Neural crest cell (in vitro differentiated cells): ENCODE results near the gene AP4S1. TPM values are rescaled to one million over a fixed set of nuclear protein-coding genes. Genes with fewer than 3 reads are reported as not detected.

ENCODE experiments used
- DNase-seq: peaks from one replicate; pipeline ENCODE4 v3.0.0; 2021; ENCODE audit warnings: low read depth, mixed read lengths, low spot score
- H3K27ac Mint-ChIP-seq: one replicate; pipeline ENCODE4 v1.8.0; 2021; ENCODE audit warnings: mild to moderate bottlenecking, mixed read lengths; ENCODE audit not compliant: unreplicated experiment
- H3K27me3 Mint-ChIP-seq: 2 replicates; pipeline ENCODE4 v1.8.0; 2021; ENCODE audit warnings: low read depth, mild to moderate bottlenecking, mixed read lengths
- H3K36me3 Mint-ChIP-seq: 2 replicates; pipeline ENCODE4 v1.8.0; 2021; ENCODE audit warnings: low read depth, mild to moderate bottlenecking, mixed read lengths
- H3K4me1 Mint-ChIP-seq: 2 replicates; pipeline ENCODE4 v1.8.0; 2021; ENCODE audit warnings: mixed read lengths
- H3K4me3 Mint-ChIP-seq: one replicate; pipeline ENCODE4 v1.8.0; 2021; ENCODE audit warnings: mild to moderate bottlenecking, mixed read lengths
- H3K9me3 Mint-ChIP-seq: 2 replicates; pipeline ENCODE4 v1.8.0; 2021; ENCODE audit warnings: mixed read lengths
- CTCF ChIP-seq: fragments of 200-600 bp; sonication (generic); conservative IDR thresholded peaks from 2 replicates; pipeline ENCODE4 v1.5.0; 2021; ENCODE audit warnings: antibody characterized with exemption, mild to moderate bottlenecking
- total RNA-seq: library from RNA; stranded (reverse); gene quantifications from 2 replicates; pipeline ENCODE4 v1.2.1, GENCODE V29; 2021

The AP4S1 gene
- total RNA-seq, 1 donor from 2014 or later: 8.0 TPM

- Mint-ChIP-seq H3K36me3 (peaks cover 10% of the 10 kb centered on the region), H3K27ac (no peak overlapping the region), H3K9me3 (peaks cover 2% of the 10 kb centered on the region), H3K4me3 (no peak overlapping the region), H3K27me3 (no peaks in the 10 kb centered on the region), H3K4me1 (no peaks in the 10 kb centered on the region)
- no peak for DNase-seq
- no peak for TF ChIP-seq CTCF
These were observed 45.7 kb downstream of the AP4S1 start for GRCh38 chr14:31071151-31071550.

GRCh38 chr14:31075144-31075543, 49.7 kb downstream of the AP4S1 start:
- no peaks in the 10 kb centered on the region for H3K4me1 Mint-ChIP-seq
- H3K9me3 Mint-ChIP-seq: peaks cover 4% of the 10 kb centered on the region
- no peak overlapping the region for H3K4me3 Mint-ChIP-seq
- H3K36me3 Mint-ChIP-seq: peaks cover 12% of the 10 kb centered on the region
- H3K27ac Mint-ChIP-seq: no peak overlapping the region
- H3K27me3 Mint-ChIP-seq: no peaks in the 10 kb centered on the region
- no peak for TF ChIP-seq CTCF
- no peak for DNase-seq

- Mint-ChIP-seq H3K9me3 (peaks cover 4% of the 10 kb centered on the region), H3K4me1 (no peaks in the 10 kb centered on the region), H3K4me3 (no peak overlapping the region), H3K27ac (no peak overlapping the region), H3K36me3 (peaks cover 10% of the 10 kb centered on the region), H3K27me3 (no peaks in the 10 kb centered on the region)
- no peak for DNase-seq
- no peak for TF ChIP-seq CTCF
These were observed 53.3 kb downstream of the AP4S1 start for GRCh38 chr14:31078766-31079165.

- H3K36me3 Mint-ChIP-seq: peaks cover 8% of the 10 kb centered on the region
- no peak for DNase-seq
- H3K27me3 Mint-ChIP-seq: no peaks in the 10 kb centered on the region
- H3K4me1 Mint-ChIP-seq: no peaks in the 10 kb centered on the region
- no peak overlapping the region for H3K27ac Mint-ChIP-seq
- H3K4me3 Mint-ChIP-seq: no peak overlapping the region
- peaks cover 4% of the 10 kb centered on the region for H3K9me3 Mint-ChIP-seq
- TF ChIP-seq CTCF: no peak
These were observed 54.6 kb downstream of the AP4S1 start for GRCh38 chr14:31080056-31080455.

- no peak for DNase-seq
- H3K36me3 Mint-ChIP-seq: peaks cover 6% of the 10 kb centered on the region
- peak overlapping the region; percentile 57 for H3K27ac Mint-ChIP-seq
- peaks cover 4% of the 10 kb centered on the region for H3K9me3 Mint-ChIP-seq
- TF ChIP-seq CTCF: no peak
- H3K4me1 Mint-ChIP-seq: no peaks in the 10 kb centered on the region
- H3K4me3 Mint-ChIP-seq: no peak overlapping the region
- H3K27me3 Mint-ChIP-seq: no peaks in the 10 kb centered on the region
These were observed 55.0 kb downstream of the AP4S1 start for GRCh38 chr14:31080484-31080883.

- TF ChIP-seq CTCF: no peak
- Mint-ChIP-seq H3K9me3 (no peaks in the 10 kb centered on the region), H3K27ac (no peak overlapping the region), H3K4me1 (no peaks in the 10 kb centered on the region), H3K27me3 (no peaks in the 10 kb centered on the region), H3K4me3 (no peak overlapping the region), H3K36me3 (no peaks in the 10 kb centered on the region)
- DNase-seq: no peak
These were observed 58.3 kb downstream of the AP4S1 start for GRCh38 chr14:31083781-31084180.
